ENCODE measurements around the gene TECPR1. TPM values are rescaled to one million over a fixed set of nuclear protein-coding genes. Genes with fewer than 3 reads are reported as not detected.

Gene TECPR1
- total RNA-seq, 1 donor from 2014 or later: 23.9 TPM

GRCh38 chr7:98231493-98232262 lies 20.4 kb downstream of the TECPR1 start:
- DNase-seq (ENCODE audit: low read depth) (no peak), FAIRE-seq (no peak)
- Histone ChIP-seq H2AFZ (ENCODE audit: low read depth, low read length) (no peak overlapping the region), H3K4me1 (ENCODE audit: insufficient read depth, low read length) (no peaks in the 10 kb centered on the region), H3K9me3 (ENCODE audit: insufficient read depth, low read depth, low read length) (no peaks in the 10 kb centered on the region), H4K20me1 (ENCODE audit: insufficient read depth, low read length) (no peaks in the 10 kb centered on the region), H3K79me2 (ENCODE audit: insufficient read depth, low read length) (no peaks in the 10 kb centered on the region), H3K27ac (ENCODE audit: low read depth, low read length) (no peak overlapping the region), H3K4me2 (ENCODE audit: low read length) (no peak overlapping the region), H3K9ac (ENCODE audit: low read length) (no peak overlapping the region), H3K27me3 (ENCODE audit: insufficient read depth, low read length) (no peaks in the 10 kb centered on the region), H3K4me3 (ENCODE audit: insufficient read depth, low read depth, low read length) (no peak overlapping the region), H3K36me3 (ENCODE audit: insufficient read depth, low read length) (no peaks in the 10 kb centered on the region)
- Mint-ChIP-seq H3K27me3 (ENCODE audit: low read depth, unreplicated experiment) (no peaks in the 10 kb centered on the region), H3K4me1 (ENCODE audit: low read depth, unreplicated experiment) (no peaks in the 10 kb centered on the region), H3K27ac (ENCODE audit: unreplicated experiment) (no peak overlapping the region), H3K9me3 (ENCODE audit: unreplicated experiment) (no peaks in the 10 kb centered on the region), H3K36me3 (ENCODE audit: low read depth, unreplicated experiment) (peaks cover 2% of the 10 kb centered on the region), H3K4me3 (ENCODE audit: unreplicated experiment) (no peak overlapping the region)
- TF ChIP-seq EZH2 (IDR thresholded peaks at IDR 0.05; ENCODE audit: insufficient read depth, low read length): no peak
- TF ChIP-seq CTCF (IDR thresholded peaks at IDR 0.05; ENCODE audit: insufficient read depth, low read depth, low read length): no peak

GRCh38 chr7:98230746-98231471 lies 21.1 kb downstream of the TECPR1 start:
- no peak overlapping the region for H3K4me3 ChIP-seq (ENCODE audit: insufficient read depth, low read depth, low read length)
- no peaks in the 10 kb centered on the region for H3K27me3 Mint-ChIP-seq (ENCODE audit: low read depth, unreplicated experiment)
- H3K9me3 Mint-ChIP-seq (ENCODE audit: unreplicated experiment): no peaks in the 10 kb centered on the region
- TF ChIP-seq CTCF (IDR thresholded peaks at IDR 0.05; ENCODE audit: insufficient read depth, low read depth, low read length) (no peak), EZH2 (IDR thresholded peaks at IDR 0.05; ENCODE audit: insufficient read depth, low read length) (no peak)
- H3K36me3 Mint-ChIP-seq (ENCODE audit: low read depth, unreplicated experiment): peaks cover 4% of the 10 kb centered on the region
- no peak overlapping the region for H3K27ac ChIP-seq (ENCODE audit: low read depth, low read length)
- no peak for DNase-seq (ENCODE audit: low read depth)
- H3K4me2 ChIP-seq (ENCODE audit: low read length): no peak overlapping the region
- H3K4me3 Mint-ChIP-seq (ENCODE audit: unreplicated experiment): no peak overlapping the region
- H3K9ac ChIP-seq (ENCODE audit: low read length): no peak overlapping the region
- no peaks in the 10 kb centered on the region for H4K20me1 ChIP-seq (ENCODE audit: insufficient read depth, low read length)
- no peaks in the 10 kb centered on the region for H3K4me1 Mint-ChIP-seq (ENCODE audit: low read depth, unreplicated experiment)
- no peaks in the 10 kb centered on the region for H3K79me2 ChIP-seq (ENCODE audit: insufficient read depth, low read length)
- H3K27me3 ChIP-seq (ENCODE audit: insufficient read depth, low read length): no peaks in the 10 kb centered on the region
- no peaks in the 10 kb centered on the region for H3K4me1 ChIP-seq (ENCODE audit: insufficient read depth, low read length)
- H3K27ac Mint-ChIP-seq (ENCODE audit: unreplicated experiment): no peak overlapping the region
- H3K9me3 ChIP-seq (ENCODE audit: insufficient read depth, low read depth, low read length): no peaks in the 10 kb centered on the region
- no peaks in the 10 kb centered on the region for H3K36me3 ChIP-seq (ENCODE audit: insufficient read depth, low read length)
- FAIRE-seq: no peak
- no peak overlapping the region for H2AFZ ChIP-seq (ENCODE audit: low read depth, low read length)

Data from astrocyte (in vitro differentiated cells and primary cell).